HG03354 (cell line): ENCODE results near the gene TMEM165.

Experiments used
- ATAC-seq: cut with Tn5 transposase; IDR thresholded peaks from one replicate; pipeline ENCODE4 v1.9.1; 2021; ENCODE audit warnings: mild to moderate bottlenecking; ENCODE audit not compliant: unreplicated experiment, poor library complexity, severe bottlenecking

TMEM165 gene

GRCh38 chr4:55398966-55399365 is 3.2 kb downstream of the TMEM165 start:
- no peak for ATAC-seq

- no peak for ATAC-seq
These were observed 3.8 kb downstream of the TMEM165 start for GRCh38 chr4:55399581-55399980.

GRCh38 chr4:55405073-55405472 is 9.3 kb downstream of the TMEM165 start:
- no peak for ATAC-seq

GRCh38 chr4:55406545-55406944 is 10.8 kb downstream of the TMEM165 start:
- no peak for ATAC-seq

GRCh38 chr4:55407119-55407518 is 11.4 kb downstream of the TMEM165 start:
- ATAC-seq: no peak

- no peak for ATAC-seq
These were observed 12.0 kb downstream of the TMEM165 start for GRCh38 chr4:55407764-55408163.

GRCh38 chr4:55409468-55410171 is 13.9 kb downstream of the TMEM165 start:
- ATAC-seq: peak; percentile 78

GRCh38 chr4:55410431-55410830 is 14.7 kb downstream of the TMEM165 start:
- no peak for ATAC-seq

- ATAC-seq: no peak
These were observed 15.9 kb downstream of the TMEM165 start for GRCh38 chr4:55411621-55412020.

- ATAC-seq: no peak
These were observed 20.4 kb downstream of the TMEM165 start for GRCh38 chr4:55416176-55416575.

- no peak for ATAC-seq
These were observed 29.0 kb downstream of the TMEM165 start for GRCh38 chr4:55424791-55425190.

- ATAC-seq: no peak
These were observed 36.1 kb downstream of the TMEM165 start for GRCh38 chr4:55431710-55432336.

GRCh38 chr4:55435141-55435841 is 39.5 kb downstream of the TMEM165 start:
- peak; percentile 70 for ATAC-seq

- no peak for ATAC-seq
These were observed 41.6 kb downstream of the TMEM165 start for GRCh38 chr4:55437356-55437796.

GRCh38 chr4:55437823-55438222 is 42.1 kb downstream of the TMEM165 start:
- no peak for ATAC-seq

GRCh38 chr4:55438314-55438713 is 42.6 kb downstream of the TMEM165 start:
- ATAC-seq: no peak

- no peak for ATAC-seq
These were observed 43.3 kb downstream of the TMEM165 start for GRCh38 chr4:55439023-55439422.

- ATAC-seq: no peak
These were observed 45.0 kb downstream of the TMEM165 start for GRCh38 chr4:55440786-55441185.

- ATAC-seq: no peak
These were observed 46.8 kb downstream of the TMEM165 start for GRCh38 chr4:55442541-55442940.

- ATAC-seq: no peak
These were observed 49.1 kb downstream of the TMEM165 start for GRCh38 chr4:55444827-55445226.
